HEK293 (cell line): ENCODE results near the gene NAV2.
A peak's percentile ranks its signal among the peaks of the same experiment; 100 is the strongest.

Experiments used
- GLI2 ChIP-seq: fragments of 450-650 bp; formaldehyde crosslinking; IDR thresholded peaks from 2 replicates; pipeline ENCODE4; 2017; ENCODE audit warnings: missing biosample characterization, missing genetic modification characterization, low read depth, borderline replicate concordance
- GLIS1 ChIP-seq: fragments of 450-650 bp; formaldehyde crosslinking; IDR thresholded peaks from 2 replicates; pipeline ENCODE4 v1.5.1; 2016; ENCODE audit warnings: missing biosample characterization, missing genetic modification characterization
- OVOL3 ChIP-seq: fragments of 450-650 bp; formaldehyde crosslinking; IDR thresholded peaks from 2 replicates; pipeline ENCODE4 v1.5.1; 2016; ENCODE audit warnings: missing biosample characterization, missing genetic modification characterization
- PRDM10 ChIP-seq: fragments of 450-650 bp; formaldehyde crosslinking; IDR thresholded peaks from 2 replicates; pipeline ENCODE4 v1.5.1; 2016; ENCODE audit warnings: missing biosample characterization, missing genetic modification characterization
- SCRT1 ChIP-seq: fragments of 450-650 bp; formaldehyde crosslinking; IDR thresholded peaks from 2 replicates; pipeline ENCODE4 v1.5.1; 2016; ENCODE audit warnings: missing biosample characterization, missing genetic modification characterization, borderline replicate concordance
- TCF7L2 ChIP-seq: IDR thresholded peaks from 2 replicates; pipeline ENCODE4 v1.6.1; 2011; ENCODE audit warnings: low read depth, mild to moderate bottlenecking, inconsistent platforms, low read length, moderate library complexity, borderline replicate concordance
- ZBTB21 ChIP-seq: fragments of 450-650 bp; formaldehyde crosslinking; IDR thresholded peaks from 2 replicates; pipeline ENCODE4 v1.5.1; 2017; ENCODE audit warnings: missing biosample characterization, missing genetic modification characterization
- ZNF302 ChIP-seq: fragments of 450-650 bp; formaldehyde crosslinking; IDR thresholded peaks from 2 replicates; pipeline ENCODE4 v1.5.1; 2016; ENCODE audit warnings: missing biosample characterization, missing genetic modification characterization, low read depth
- ZNF335 ChIP-seq: fragments of 450-650 bp; formaldehyde crosslinking; conservative IDR thresholded peaks from 2 replicates; pipeline ENCODE4 v1.5.1; 2016; ENCODE audit warnings: missing biosample characterization, missing genetic modification characterization
- ZNF362 ChIP-seq: fragments of 450-650 bp; formaldehyde crosslinking; IDR thresholded peaks from 2 replicates; pipeline ENCODE4 v1.5.1; 2016; ENCODE audit warnings: missing biosample characterization, missing genetic modification characterization
- ZNF366 ChIP-seq: fragments of 450-650 bp; formaldehyde crosslinking; conservative IDR thresholded peaks from 2 replicates; pipeline ENCODE4 v1.5.1; 2016; ENCODE audit warnings: missing biosample characterization, missing genetic modification characterization
- ZNF416 ChIP-seq: fragments of 450-650 bp; formaldehyde crosslinking; IDR thresholded peaks from 2 replicates; pipeline ENCODE4 v1.5.1; 2016; ENCODE audit warnings: missing biosample characterization, missing genetic modification characterization
- ZNF426 ChIP-seq: fragments of 450-650 bp; formaldehyde crosslinking; IDR thresholded peaks from 2 replicates; pipeline ENCODE4 v1.5.1; 2017; ENCODE audit warnings: missing biosample characterization, missing genetic modification characterization, mild to moderate bottlenecking, inconsistent platforms, moderate library complexity
- ZNF585B ChIP-seq: fragments of 450-650 bp; formaldehyde crosslinking; IDR thresholded peaks from 2 replicates; pipeline ENCODE4 v1.5.1; 2016; ENCODE audit warnings: missing biosample characterization, missing genetic modification characterization
- ZNF660 ChIP-seq: fragments of 450-650 bp; IDR thresholded peaks from 2 replicates; pipeline ENCODE4 v1.5.1; 2018; ENCODE audit warnings: missing biosample characterization, mild to moderate bottlenecking, missing genetic modification characterization
- ZNF791 ChIP-seq: fragments of 450-650 bp; formaldehyde crosslinking; IDR thresholded peaks from 2 replicates; pipeline ENCODE4 v1.5.1; 2016; ENCODE audit warnings: missing biosample characterization, missing genetic modification characterization
- ZXDB ChIP-seq: fragments of 450-650 bp; formaldehyde crosslinking; IDR thresholded peaks from 2 replicates; pipeline ENCODE4 v1.5.1; 2016; ENCODE audit warnings: missing biosample characterization, missing genetic modification characterization
- TF ChIP-seq, protein P1 (sequence below): fragments of 450-650 bp; formaldehyde crosslinking; IDR thresholded peaks from 2 replicates; pipeline ENCODE4 v1.5.1; 2016; ENCODE audit warnings: missing biosample characterization, missing genetic modification characterization
- TF ChIP-seq, protein P2 (sequence below): fragments of 450-650 bp; formaldehyde crosslinking; IDR thresholded peaks from 2 replicates; pipeline ENCODE4 v1.5.1; 2016; ENCODE audit warnings: missing biosample characterization, missing genetic modification characterization

The NAV2 gene

GRCh38 chr11:20035701-20036601 is 323.3 kb downstream of the NAV2 start (continued):
- TF ChIP-seq ZXDB (tag by site-specific recombination) (0 out of 2 replicates have a peak, but pooled peaks have one; percentile 14), GLIS1 (tag by site-specific recombination) (no peak), ZNF660 (tag by site-specific recombination) (no peak), OVOL3 (tag by site-specific recombination) (no peak), ZNF302 (tag by site-specific recombination) (no peak), ZNF366 (tag by site-specific recombination) (peak; percentile 75), PRDM10 (tag by site-specific recombination) (0 out of 2 replicates have a peak, but pooled peaks have one; percentile 15), TCF7L2 (no peak), ZNF416 (tag by site-specific recombination) (no peak), ZNF585B (no peak), GLI2 (tag by site-specific recombination) (no peak), ZNF426 (tag by site-specific recombination) (no peak), ZNF791 (tag by site-specific recombination) (no peak), SCRT1 (tag by site-specific recombination) (no peak), ZNF362 (0 out of 2 replicates have a peak, but pooled peaks have one; percentile 13), ZNF335 (peak; percentile 30), ZBTB21 (tag by site-specific recombination) (peak; percentile 69)
- TF ChIP-seq, protein P1, sequence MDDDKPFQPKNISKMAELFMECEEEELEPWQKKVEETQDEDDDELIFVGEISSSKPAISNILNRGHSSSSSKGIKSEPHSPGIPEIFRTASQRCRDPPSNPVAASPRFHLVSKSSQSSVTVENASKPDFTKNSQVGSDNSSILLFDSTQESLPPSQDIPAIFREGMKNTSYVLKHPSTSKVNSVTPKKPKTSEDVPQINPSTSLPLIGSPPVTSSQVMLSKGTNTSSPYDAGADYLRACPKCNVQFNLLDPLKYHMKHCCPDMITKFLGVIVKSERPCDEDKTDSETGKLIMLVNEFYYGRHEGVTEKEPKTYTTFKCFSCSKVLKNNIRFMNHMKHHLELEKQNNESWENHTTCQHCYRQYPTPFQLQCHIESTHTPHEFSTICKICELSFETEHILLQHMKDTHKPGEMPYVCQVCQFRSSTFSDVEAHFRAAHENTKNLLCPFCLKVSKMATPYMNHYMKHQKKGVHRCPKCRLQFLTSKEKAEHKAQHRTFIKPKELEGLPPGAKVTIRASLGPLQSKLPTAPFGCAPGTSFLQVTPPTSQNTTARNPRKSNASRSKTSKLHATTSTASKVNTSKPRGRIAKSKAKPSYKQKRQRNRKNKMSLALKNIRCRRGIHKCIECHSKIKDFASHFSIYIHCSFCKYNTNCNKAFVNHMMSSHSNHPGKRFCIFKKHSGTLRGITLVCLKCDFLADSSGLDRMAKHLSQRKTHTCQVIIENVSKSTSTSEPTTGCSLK, result no peak
- TF ChIP-seq, protein P2, sequence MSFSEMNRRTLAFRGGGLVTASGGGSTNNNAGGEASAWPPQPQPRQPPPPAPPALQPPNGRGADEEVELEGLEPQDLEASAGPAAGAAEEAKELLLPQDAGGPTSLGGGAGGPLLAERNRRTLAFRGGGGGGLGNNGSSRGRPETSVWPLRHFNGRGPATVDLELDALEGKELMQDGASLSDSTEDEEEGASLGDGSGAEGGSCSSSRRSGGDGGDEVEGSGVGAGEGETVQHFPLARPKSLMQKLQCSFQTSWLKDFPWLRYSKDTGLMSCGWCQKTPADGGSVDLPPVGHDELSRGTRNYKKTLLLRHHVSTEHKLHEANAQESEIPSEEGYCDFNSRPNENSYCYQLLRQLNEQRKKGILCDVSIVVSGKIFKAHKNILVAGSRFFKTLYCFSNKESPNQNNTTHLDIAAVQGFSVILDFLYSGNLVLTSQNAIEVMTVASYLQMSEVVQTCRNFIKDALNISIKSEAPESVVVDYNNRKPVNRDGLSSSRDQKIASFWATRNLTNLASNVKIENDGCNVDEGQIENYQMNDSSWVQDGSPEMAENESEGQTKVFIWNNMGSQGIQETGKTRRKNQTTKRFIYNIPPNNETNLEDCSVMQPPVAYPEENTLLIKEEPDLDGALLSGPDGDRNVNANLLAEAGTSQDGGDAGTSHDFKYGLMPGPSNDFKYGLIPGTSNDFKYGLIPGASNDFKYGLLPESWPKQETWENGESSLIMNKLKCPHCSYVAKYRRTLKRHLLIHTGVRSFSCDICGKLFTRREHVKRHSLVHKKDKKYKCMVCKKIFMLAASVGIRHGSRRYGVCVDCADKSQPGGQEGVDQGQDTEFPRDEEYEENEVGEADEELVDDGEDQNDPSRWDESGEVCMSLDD (tag by site-specific recombination), result no peak
